ENCODE measurements around the gene FOLR1.
A peak's percentile ranks its signal among the peaks of the same experiment; 100 is the strongest.
"Not testable (repeated sequence)": the region's sequence is repeated elsewhere in the genome, so short reads cannot be mapped to it uniquely, and the experiment has no call there.

Gene FOLR1

GRCh38 chr11:72188267-72188666, 3.7 kb upstream of the FOLR1 start:
- no peak for DNase-seq

- no peak for DNase-seq
Measured at GRCh38 chr11:72189455-72190250, 2.3 kb upstream of the FOLR1 start.

- DNase-seq = no peak
Measured at GRCh38 chr11:72190631-72191071, 1.3 kb upstream of the FOLR1 start.

DNA sequence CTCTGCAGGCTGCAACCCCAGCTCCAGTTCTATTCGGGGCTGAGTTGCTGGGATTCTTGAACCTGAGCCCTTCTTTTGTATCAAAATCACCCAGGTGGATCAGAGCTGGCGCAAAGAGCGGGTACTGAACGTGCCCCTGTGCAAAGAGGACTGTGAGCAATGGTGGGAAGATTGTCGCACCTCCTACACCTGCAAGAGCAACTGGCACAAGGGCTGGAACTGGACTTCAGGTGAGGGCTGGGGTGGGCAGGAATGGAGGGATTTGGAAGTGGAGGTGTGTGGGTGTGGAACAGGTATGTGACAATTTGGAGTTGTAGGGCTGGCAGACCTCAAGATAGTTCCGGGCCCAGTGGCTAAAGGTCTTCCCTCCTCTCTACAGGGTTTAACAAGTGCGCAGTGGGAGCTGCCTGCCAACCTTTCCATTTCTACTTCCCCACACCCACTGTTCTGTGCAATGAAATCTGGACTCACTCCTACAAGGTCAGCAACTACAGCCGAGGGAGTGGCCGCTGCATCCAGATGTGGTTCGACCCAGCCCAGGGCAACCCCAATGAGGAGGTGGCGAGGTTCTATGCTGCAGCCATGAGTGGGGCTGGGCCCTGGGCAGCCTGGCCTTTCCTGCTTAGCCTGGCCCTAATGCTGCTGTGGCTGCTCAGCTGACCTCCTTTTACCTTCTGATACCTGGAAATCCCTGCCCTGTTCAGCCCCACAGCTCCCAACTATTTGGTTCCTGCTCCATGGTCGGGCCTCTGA, 3.8 kb downstream of the FOLR1 start:
- DNase-seq = no peak

DNA sequence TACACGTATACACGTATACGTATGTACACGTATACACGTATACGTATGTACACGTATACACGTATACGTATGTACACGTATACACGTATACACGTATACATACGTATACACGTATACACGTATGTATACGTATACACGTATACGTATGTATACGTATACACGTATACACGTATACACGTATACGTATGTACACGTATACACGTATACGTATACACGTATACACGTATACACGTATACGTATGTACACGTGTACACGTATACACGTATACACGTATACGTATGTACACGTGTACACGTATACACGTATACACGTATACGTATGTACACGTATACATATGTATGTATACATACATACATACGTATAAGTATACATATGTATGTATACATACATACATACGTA, 9.5 kb downstream of the FOLR1 start:
- DNase-seq = not testable (repeated sequence)

DNA sequence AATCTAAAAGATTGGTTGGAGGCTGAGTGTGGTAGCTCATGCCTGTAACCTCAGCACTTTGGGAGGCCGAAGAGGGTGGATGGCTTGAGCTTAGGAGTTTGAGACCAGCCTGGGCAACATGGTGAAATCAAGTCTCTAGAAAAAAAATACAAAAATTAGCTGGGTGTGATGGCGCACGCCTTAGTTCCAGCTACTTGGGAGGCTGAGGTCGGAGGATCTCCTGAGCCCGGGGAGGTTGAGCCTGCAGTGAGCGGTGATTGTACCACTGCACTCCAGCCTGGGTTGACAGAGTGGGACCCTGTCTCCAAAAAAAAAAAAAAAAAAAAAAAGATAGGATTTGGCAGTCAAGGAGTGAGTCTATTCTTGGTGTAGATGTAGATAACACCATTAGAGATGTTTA, 10.6 kb downstream of the FOLR1 start:
- DNase-seq = no peak

GRCh38 chr11:72203163-72203562, 11.2 kb downstream of the FOLR1 start:
- DNase-seq = no peak

GRCh38 chr11:72204886-72205285, 12.9 kb downstream of the FOLR1 start:
- DNase-seq = no peak

DNA sequence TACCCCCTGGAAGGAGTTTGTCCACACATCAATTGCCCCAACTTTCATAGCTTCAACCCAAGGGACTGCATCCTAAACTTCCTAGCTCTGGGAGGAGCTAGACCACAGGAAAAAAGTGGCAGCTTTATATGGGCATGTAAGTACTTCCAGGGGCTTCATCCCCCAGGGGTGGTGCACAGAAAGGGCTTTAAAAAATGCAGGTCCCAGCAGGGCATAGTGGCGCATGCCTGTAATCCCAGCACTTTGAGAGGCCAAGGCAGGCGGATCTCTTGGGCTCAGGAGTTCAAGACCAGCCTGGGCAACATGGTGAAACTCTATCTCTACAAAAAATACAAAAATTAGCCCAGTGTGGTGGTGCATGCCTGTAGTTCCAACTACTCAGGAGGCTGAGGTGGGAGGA, 14.9 kb downstream of the FOLR1 start:
- DNase-seq = not testable (repeated sequence)

- DNase-seq = no peak
Measured at GRCh38 chr11:72208281-72208680, 16.3 kb downstream of the FOLR1 start.

- DNase-seq = no peak
Measured at GRCh38 chr11:72209101-72209500, 17.2 kb downstream of the FOLR1 start.

DNA sequence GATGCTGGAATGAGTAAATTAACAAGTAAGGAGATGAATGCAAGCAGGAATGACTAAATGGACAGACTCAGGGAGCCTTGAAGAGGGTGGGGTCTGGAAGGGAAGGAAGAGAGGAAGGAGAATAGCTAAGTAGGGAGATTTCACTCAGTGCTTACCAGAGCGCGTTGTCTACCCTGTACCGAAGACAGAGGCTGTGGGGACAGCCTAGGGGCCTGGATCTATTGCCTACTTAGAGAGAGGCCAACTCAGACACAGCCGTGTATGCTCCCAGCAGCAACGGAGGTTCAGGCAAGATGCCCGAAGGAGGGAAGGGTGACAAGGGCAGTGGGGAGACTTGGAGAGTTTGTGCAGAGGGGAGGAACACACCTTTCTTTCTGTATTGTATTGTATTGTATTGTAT, 24.7 kb downstream of the FOLR1 start, which contains the start of gene FOLR2:
TSS of gene FOLR2 (plus strand) at position 157 of the 400 bp plus-strand sequence. CDS start 1,791 bp downstream, outside the sequence.
- DNase-seq = no peak

GRCh38 chr11:72217841-72218240, 25.9 kb downstream of the FOLR1 start:
- DNase-seq = no peak

DNA sequence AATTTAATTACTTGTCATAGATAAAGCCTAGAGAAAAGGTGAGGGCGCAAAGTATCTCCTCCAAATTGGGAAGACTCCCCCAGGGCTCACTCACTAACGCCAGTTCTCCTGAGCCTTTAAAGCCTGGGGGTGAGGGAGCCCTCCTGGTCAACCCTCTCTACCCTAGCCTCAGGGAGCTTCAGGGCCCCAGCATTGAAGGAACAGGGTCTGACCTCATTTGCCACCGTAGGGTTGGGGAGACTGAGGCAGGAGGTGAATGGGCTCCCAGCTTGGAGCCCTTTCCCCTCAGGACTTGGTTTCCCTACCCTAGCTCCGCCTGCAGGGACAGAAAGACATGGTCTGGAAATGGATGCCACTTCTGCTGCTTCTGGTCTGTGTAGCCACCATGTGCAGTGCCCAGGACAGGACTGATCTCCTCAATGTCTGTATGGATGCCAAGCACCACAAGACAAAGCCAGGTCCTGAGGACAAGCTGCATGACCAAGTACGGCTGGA, 26.4 kb downstream of the FOLR1 start:
- no peak for DNase-seq

GRCh38 chr11:72220696-72221363, 28.9 kb downstream of the FOLR1 start:
- no peak for DNase-seq

GRCh38 chr11:72221386-72222075, 29.6 kb downstream of the FOLR1 start:
- no peak for DNase-seq

DNA sequence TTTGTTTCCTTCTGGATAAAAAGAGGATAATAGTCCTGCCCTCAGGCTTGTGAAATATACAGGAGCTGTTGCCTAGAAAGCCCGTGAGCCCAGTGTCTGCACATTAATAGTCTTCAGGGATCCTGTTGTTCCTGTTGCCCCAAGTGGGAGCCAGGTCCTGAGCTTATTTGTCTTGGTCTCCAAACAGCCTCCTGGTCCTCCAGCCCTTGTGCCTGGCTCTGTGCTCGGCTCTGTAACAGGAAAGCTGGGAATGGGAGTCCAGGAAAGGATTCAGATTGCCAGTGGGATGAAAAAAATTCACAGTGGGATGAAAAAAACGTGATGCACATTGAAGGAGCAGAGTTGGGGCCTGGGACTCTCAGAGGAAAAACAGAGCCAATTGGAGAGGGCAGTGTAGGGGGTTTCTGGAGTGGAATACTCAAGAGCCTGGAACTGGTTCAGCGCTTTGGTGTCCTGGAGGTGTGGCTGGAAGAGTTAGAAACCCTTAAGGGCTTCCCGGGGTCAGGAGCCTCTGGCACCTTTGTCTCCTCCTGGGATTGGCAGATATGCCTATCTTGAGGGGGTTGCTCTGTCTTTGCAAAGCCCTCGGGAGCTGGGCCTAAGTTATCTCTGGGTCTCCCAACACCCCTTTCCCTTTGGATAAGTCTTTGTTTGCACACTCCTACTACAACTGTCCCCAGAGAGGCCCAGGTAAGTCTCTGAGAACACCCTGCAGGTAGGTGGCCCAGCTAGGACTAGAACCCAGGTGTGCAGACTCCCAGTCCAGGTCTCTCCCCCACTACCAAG, 30.4 kb downstream of the FOLR1 start:
- DNase-seq = no peak

GRCh38 chr11:72222907-72223614, 31.1 kb downstream of the FOLR1 start:
- peak; percentile 88 for DNase-seq

GRCh38 chr11:72223615-72224563, 31.9 kb downstream of the FOLR1 start:
- peak; percentile 63 for DNase-seq

Measured in HCEC 1CT (cell line).